ENCODE results near the gene ASAP2. TPM values are rescaled to one million over a fixed set of nuclear protein-coding genes. Genes with fewer than 3 reads are reported as not detected.

Gene ASAP2
- total RNA-seq, 1 experiment from 2014 or later = 12.6 TPM

DNA sequence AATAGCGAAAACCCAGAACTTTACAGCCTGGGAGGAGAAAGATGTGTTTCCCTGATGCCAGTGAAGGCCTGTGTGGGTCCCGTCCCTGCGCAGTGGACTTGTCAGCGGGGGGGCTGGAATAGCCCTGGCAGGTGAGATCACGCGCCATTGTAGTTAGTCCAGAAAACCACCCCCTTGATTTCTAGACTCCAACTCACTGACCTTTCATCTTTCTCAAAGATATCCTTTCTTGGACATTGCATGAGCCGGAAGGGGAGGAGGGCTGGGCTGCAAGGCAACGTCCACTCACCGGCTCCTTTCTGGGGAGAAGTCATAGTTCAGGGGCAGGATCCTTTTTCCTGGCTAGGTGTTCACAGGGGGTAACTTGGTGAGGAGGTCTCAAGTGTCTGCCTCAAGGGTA, 22.3 kb upstream of the ASAP2 start:
- Histone ChIP-seq H2AFZ (ENCODE audit: low read length) (no peak overlapping the region), H3K9ac (ENCODE audit: extremely low read depth, insufficient read length, low read length) (no peak overlapping the region), H3K14ac (ENCODE audit: insufficient read depth, low read length) (no peak overlapping the region), H2AK5ac (ENCODE audit: insufficient read length, low read length) (no peak overlapping the region), H3K79me1 (ENCODE audit: insufficient read depth, low read depth, low read length, poor library complexity, severe bottlenecking) (no peaks in the 10 kb centered on the region), H3K27me3 (ENCODE audit: insufficient read depth, low read length) (no peaks in the 10 kb centered on the region), H2BK15ac (ENCODE audit: low read depth, low read length) (no peak overlapping the region), H2BK12ac (ENCODE audit: insufficient read length, low read depth, low read length) (no peak overlapping the region), H4K5ac (ENCODE audit: insufficient read length, low read depth, low read length) (no peak overlapping the region), H3K4me1 (ENCODE audit: insufficient read depth, low read length) (no peaks in the 10 kb centered on the region), H3K9me3 (ENCODE audit: control insufficient read depth, low read depth, low read length) (no peaks in the 10 kb centered on the region), H3K79me2 (ENCODE audit: insufficient read depth, low read length) (no peaks in the 10 kb centered on the region), H3K23ac (ENCODE audit: insufficient read length, low read depth, low read length) (no peak overlapping the region), H2BK5ac (ENCODE audit: insufficient read length, low read length) (no peak overlapping the region), H4K20me1 (ENCODE audit: control insufficient read depth, insufficient read depth, insufficient read length) (no peaks in the 10 kb centered on the region), H3K4me2 (ENCODE audit: insufficient read depth, insufficient read length, low read length) (no peak overlapping the region), H3K56ac (ENCODE audit: insufficient read length, low read depth, low read length) (no peak overlapping the region), H4K8ac (replicated peaks; ENCODE audit: insufficient read length, low read depth, low read length) (no peak overlapping the region), H2BK20ac (ENCODE audit: low read depth, low read length, poor library complexity, severe bottlenecking) (no peak overlapping the region), H3T11ph (ENCODE audit: low read length) (no peak overlapping the region), H4K91ac (ENCODE audit: insufficient read length, low read depth, low read length) (no peak overlapping the region), H3K23me2 (ENCODE audit: insufficient read length, low read depth, low read length, poor library complexity, severe bottlenecking) (no peaks in the 10 kb centered on the region), H3K27ac (ENCODE audit: insufficient read length, low read depth, low read length) (no peak overlapping the region), H3K4ac (ENCODE audit: low read depth, low read length) (no peak overlapping the region), H2BK120ac (ENCODE audit: low read depth, low read length, poor library complexity, severe bottlenecking) (no peak overlapping the region), H3K18ac (ENCODE audit: insufficient read length, low read depth, low read length) (no peak overlapping the region)
- Mint-ChIP-seq H3K27ac (no peak overlapping the region), H3K4me3 (no peak overlapping the region), H3K9me3 (peaks cover 3 to 5% of the 10 kb centered on the region in 2 experiments; a peak in 3 of 5 replicates), H3K36me3 (ENCODE audit: insufficient read depth in 1 of 3, low read depth in 3 of 3) (peaks cover 0 to 2% (median 0%) of the 10 kb centered on the region in 3 experiments; a peak in 2 of 7 replicates), H3K4me1 (peaks cover 10 to 13% of the 10 kb centered on the region in 2 experiments), H3K27me3 (ENCODE audit: low read depth) (peaks cover 5% of the 10 kb centered on the region)
- DNase-seq = no peak
- TF ChIP-seq, protein P1, sequence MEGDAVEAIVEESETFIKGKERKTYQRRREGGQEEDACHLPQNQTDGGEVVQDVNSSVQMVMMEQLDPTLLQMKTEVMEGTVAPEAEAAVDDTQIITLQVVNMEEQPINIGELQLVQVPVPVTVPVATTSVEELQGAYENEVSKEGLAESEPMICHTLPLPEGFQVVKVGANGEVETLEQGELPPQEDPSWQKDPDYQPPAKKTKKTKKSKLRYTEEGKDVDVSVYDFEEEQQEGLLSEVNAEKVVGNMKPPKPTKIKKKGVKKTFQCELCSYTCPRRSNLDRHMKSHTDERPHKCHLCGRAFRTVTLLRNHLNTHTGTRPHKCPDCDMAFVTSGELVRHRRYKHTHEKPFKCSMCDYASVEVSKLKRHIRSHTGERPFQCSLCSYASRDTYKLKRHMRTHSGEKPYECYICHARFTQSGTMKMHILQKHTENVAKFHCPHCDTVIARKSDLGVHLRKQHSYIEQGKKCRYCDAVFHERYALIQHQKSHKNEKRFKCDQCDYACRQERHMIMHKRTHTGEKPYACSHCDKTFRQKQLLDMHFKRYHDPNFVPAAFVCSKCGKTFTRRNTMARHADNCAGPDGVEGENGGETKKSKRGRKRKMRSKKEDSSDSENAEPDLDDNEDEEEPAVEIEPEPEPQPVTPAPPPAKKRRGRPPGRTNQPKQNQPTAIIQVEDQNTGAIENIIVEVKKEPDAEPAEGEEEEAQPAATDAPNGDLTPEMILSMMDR (conservative IDR thresholded peaks at IDR 0.05) = no peak
- WGBS (ENCODE audit: extremely low coverage, insufficient read length, low lambda C conversion rate) = no CpG with 5 or more reads among the region's 9 CpGs

All from H9 (cell line).